HG03045 (cell line): ENCODE measurements around the gene INSM1.

Experiments
- ATAC-seq: cut with Tn5 transposase; IDR thresholded peaks from one replicate; pipeline ENCODE4 v1.9.1; 2021; ENCODE audit warnings: mild to moderate bottlenecking, moderate library complexity; ENCODE audit not compliant: unreplicated experiment

The INSM1 gene

GRCh38 chr20:20417876-20418676, 50.2 kb downstream of the INSM1 start:
- ATAC-seq: no peak
